ENCODE data around the gene DDX49. TPM values are rescaled to one million over a fixed set of nuclear protein-coding genes. Genes with fewer than 3 reads are reported as not detected.
A peak's percentile ranks its signal among the peaks of the same experiment; 100 is the strongest.

DDX49 gene
- total RNA-seq, 1 experiment from 2014 or later: 137 TPM

DNA sequence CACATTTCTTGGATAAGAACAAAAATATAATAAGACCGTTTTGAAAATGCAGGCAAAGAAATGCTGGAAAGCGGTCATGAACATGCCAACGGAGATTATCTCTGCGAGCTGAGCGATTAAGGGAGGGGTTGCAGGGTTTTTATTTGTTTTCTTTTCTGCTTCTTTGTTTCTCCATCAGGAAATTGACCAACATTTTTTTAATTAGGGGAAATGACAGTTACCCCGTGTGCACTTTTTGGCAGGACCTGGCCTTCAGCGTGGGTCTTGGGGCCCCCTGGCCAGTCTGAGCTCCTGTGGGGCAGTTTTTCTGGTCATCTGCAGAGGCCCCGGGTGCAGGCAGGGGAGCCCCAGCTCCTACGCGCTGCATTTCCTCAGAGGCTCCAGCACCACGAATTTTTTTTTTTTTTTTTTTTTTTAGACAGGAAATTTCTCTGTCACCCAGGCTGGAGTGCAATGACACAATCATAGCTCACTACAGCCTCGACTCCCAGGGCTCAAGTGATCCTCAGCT is 52.8 kb downstream of the DDX49 start:
- peak; percentile 57 for DNase-seq (ENCODE audit: low read depth)

DNA sequence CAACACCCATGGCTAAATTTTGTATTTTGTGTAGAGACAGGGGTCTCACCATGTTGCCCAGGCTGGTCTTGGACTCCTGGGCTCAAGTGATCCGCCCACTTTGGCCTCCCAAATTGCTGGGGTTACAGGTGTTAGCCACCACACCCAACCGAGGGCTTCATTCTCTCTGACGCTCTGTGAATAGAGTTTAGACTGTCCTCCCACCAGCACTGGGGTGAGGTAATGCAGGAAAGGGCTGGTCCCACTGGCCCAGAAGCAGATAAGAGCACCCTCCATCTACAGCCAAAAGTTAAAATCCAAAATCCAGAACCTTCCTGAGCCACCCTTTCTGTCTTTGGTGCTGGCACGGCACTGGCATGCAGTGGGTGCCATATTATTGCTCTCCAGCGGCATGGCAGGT is 53.3 kb downstream of the DDX49 start:
- no peak for DNase-seq (ENCODE audit: low read depth)

DNA sequence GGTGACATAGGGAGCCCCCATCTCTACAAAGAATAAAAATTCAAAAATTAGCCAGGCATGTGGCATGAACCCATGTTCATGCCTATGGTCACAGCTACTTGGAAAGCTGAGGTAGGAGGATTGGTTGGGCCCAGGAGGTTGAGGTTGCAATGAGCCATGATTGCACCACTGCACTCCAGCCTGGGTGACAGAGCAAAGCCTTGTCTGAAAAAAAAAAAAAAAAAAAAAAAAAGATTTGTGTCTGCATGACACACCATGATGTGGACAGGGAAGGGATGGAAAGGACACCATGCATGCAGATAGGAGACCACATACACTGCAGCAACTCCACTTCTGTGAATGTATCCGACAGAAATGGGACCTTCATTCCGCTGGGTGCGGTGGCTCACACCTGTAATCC is 55.5 kb downstream of the DDX49 start:
- peak; percentile 78 for DNase-seq (ENCODE audit: low read depth)

DNA sequence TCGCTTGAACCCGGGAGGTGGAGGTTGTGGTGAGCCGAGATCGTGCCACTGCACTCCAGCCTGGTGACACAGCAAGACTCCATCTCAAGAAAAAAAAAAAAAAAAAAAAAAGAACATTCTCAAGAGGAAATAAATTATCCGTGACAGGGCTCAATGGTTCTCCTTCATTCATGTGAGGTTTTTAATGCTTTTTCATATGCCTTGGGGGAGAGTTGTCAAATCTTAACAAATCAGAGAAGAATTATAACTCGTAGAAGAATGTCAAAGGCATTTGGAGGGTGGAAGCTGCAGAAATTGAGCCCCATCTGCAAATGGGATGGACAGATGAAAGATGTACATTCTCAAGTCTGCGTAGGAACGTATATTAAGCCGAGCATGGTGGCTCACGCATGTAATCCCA is 56.4 kb downstream of the DDX49 start:
- DNase-seq (ENCODE audit: low read depth): no peak

Other genes with a start within 250 kb of the DDX49 start
- 2.8 and 3.0 TPM in 2 replicates for gene CRTC1, start 236.0 kb upstream of the DDX49 start, total RNA-seq (2014; rRNA removed; shearing (Covaris generic))
- not detected in 2 replicates for gene COMP, start 128.4 kb upstream of the DDX49 start, total RNA-seq (2014; rRNA removed; shearing (Covaris generic))
- gene UPF1, start 87.8 kb upstream of the DDX49 start, total RNA-seq (2014; rRNA removed; shearing (Covaris generic)): 57.5 and 59.1 TPM in 2 replicates
- 1.0 and 3.4 TPM in 2 replicates for gene CERS1, start 23.6 kb upstream of the DDX49 start, total RNA-seq (2014; rRNA removed; shearing (Covaris generic))
- gene COPE, start 328 bp upstream of the DDX49 start, total RNA-seq (2014; rRNA removed; shearing (Covaris generic)): 352 and 410 TPM in 2 replicates
- gene HOMER3, start 21.5 kb downstream of the DDX49 start, total RNA-seq (2014; rRNA removed; shearing (Covaris generic)): 70.4 and 73.3 TPM in 2 replicates
- gene SUGP2, start 113.8 kb downstream of the DDX49 start, total RNA-seq (2014; rRNA removed; shearing (Covaris generic)): 39.1 TPM in 2 replicates
- gene ARMC6, start 113.9 kb downstream of the DDX49 start, total RNA-seq (2014; rRNA removed; shearing (Covaris generic)): 126 and 130 TPM in 2 replicates
- 0.37 and 0.56 TPM in 2 replicates for gene SLC25A42, start 144.3 kb downstream of the DDX49 start, total RNA-seq (2014; rRNA removed; shearing (Covaris generic))
- 25.4 and 46.4 TPM in 2 replicates for gene TMEM161A, start 218.8 kb downstream of the DDX49 start, total RNA-seq (2014; rRNA removed; shearing (Covaris generic))

Measured in HT1080 (cell line).